ENCODE measurements around the gene LDLRAD3. TPM values are rescaled to one million over a fixed set of nuclear protein-coding genes. Genes with fewer than 3 reads are reported as not detected.
A peak's percentile ranks its signal among the peaks of the same experiment; 100 is the strongest.

The LDLRAD3 gene
- total RNA-seq, 2 donors from 2014 or later: 19.2 to 30.6 TPM

GRCh38 chr11:35978183-35978582 lies 34.3 kb downstream of the LDLRAD3 start:
- no peak overlapping the region for H3K4me3 Mint-ChIP-seq

GRCh38 chr11:35978891-35979290 lies 35.0 kb downstream of the LDLRAD3 start:
- DNase-seq: no peak
- peaks cover 27% of the 10 kb centered on the region for H3K27me3 Mint-ChIP-seq (ENCODE audit: insufficient read depth)

More at GRCh38 chr11:35978183-35978582, 34.3 kb downstream of the LDLRAD3 start:
- peaks cover 39% of the 10 kb centered on the region for H3K36me3 Mint-ChIP-seq (ENCODE audit: low read depth)
- no peak for DNase-seq
- TF ChIP-seq CTCF (conservative IDR thresholded peaks at IDR 0.05): no peak
- H3K4me3 ChIP-seq (ENCODE audit: low read length): no peak overlapping the region
- peaks cover 26% of the 10 kb centered on the region for H3K27me3 Mint-ChIP-seq (ENCODE audit: insufficient read depth)
- H3K9me3 Mint-ChIP-seq: peaks cover 30% of the 10 kb centered on the region
- peaks cover 21% of the 10 kb centered on the region for H3K9me3 ChIP-seq (ENCODE audit: control insufficient read depth, low read length)
- WGBS, 2 experiments (ENCODE audit: insufficient coverage in 1 of 2, insufficient read length in 1 of 2): 34 to 44% methylated on average over 6 of the region's 6 CpGs
- peak overlapping the region; percentile 10 for H3K27ac Mint-ChIP-seq
- peaks cover 4% of the 10 kb centered on the region for H3K36me3 ChIP-seq (ENCODE audit: control insufficient read depth, insufficient read depth, low read length)
- no peak overlapping the region for H3K27ac ChIP-seq (ENCODE audit: low read depth, low read length)
- H3K27me3 ChIP-seq (ENCODE audit: control insufficient read depth, insufficient read depth, low read length, poor library complexity, severe bottlenecking): no peaks in the 10 kb centered on the region
- no peak overlapping the region for H3K9ac ChIP-seq (ENCODE audit: extremely low read depth, low read length, poor library complexity, severe bottlenecking)
- H3K4me1 ChIP-seq (ENCODE audit: control insufficient read depth, insufficient read depth, low read length): no peaks in the 10 kb centered on the region
- peaks cover 26% of the 10 kb centered on the region for H3K4me1 Mint-ChIP-seq

GRCh38 chr11:35980686-35981390 lies 37.0 kb downstream of the LDLRAD3 start:
- Mint-ChIP-seq H3K27ac (no peak overlapping the region), H3K4me3 (no peak overlapping the region)
- no peak overlapping the region for H3K4me3 ChIP-seq (ENCODE audit: low read length)

More at GRCh38 chr11:35978891-35979290, 35.0 kb downstream of the LDLRAD3 start:
- Histone ChIP-seq H3K4me1 (ENCODE audit: control insufficient read depth, insufficient read depth, low read length) (no peaks in the 10 kb centered on the region), H3K4me3 (ENCODE audit: low read length) (no peak overlapping the region), H3K27ac (ENCODE audit: low read depth, low read length) (no peak overlapping the region), H3K36me3 (ENCODE audit: control insufficient read depth, insufficient read depth, low read length) (peaks cover 4% of the 10 kb centered on the region), H3K9me3 (ENCODE audit: control insufficient read depth, low read length) (peaks cover 14% of the 10 kb centered on the region), H3K9ac (ENCODE audit: extremely low read depth, low read length, poor library complexity, severe bottlenecking) (no peak overlapping the region), H3K27me3 (ENCODE audit: control insufficient read depth, insufficient read depth, low read length, poor library complexity, severe bottlenecking) (no peaks in the 10 kb centered on the region)
- TF ChIP-seq CTCF (conservative IDR thresholded peaks at IDR 0.05): no peak
- Mint-ChIP-seq H3K36me3 (ENCODE audit: low read depth) (peaks cover 35% of the 10 kb centered on the region), H3K27ac (peak overlapping the region; percentile 3), H3K4me1 (peaks cover 26% of the 10 kb centered on the region), H3K4me3 (no peak overlapping the region), H3K9me3 (peaks cover 23% of the 10 kb centered on the region)
- WGBS, 2 experiments (ENCODE audit: insufficient coverage in 1 of 2, insufficient read length in 1 of 2): 88 to 92% methylated on average over 4 of the region's 4 CpGs

More at GRCh38 chr11:35980686-35981390, 37.0 kb downstream of the LDLRAD3 start:
- Mint-ChIP-seq H3K36me3 (ENCODE audit: low read depth) (peaks cover 32% of the 10 kb centered on the region), H3K27me3 (ENCODE audit: insufficient read depth) (peaks cover 30% of the 10 kb centered on the region), H3K4me1 (peaks cover 29% of the 10 kb centered on the region), H3K9me3 (peaks cover 19% of the 10 kb centered on the region)
- no peak overlapping the region for H3K27ac ChIP-seq (ENCODE audit: low read depth, low read length)
- no peak for TF ChIP-seq CTCF (conservative IDR thresholded peaks at IDR 0.05)
- no peaks in the 10 kb centered on the region for H3K27me3 ChIP-seq (ENCODE audit: control insufficient read depth, insufficient read depth, low read length, poor library complexity, severe bottlenecking)
- peaks cover 10% of the 10 kb centered on the region for H3K9me3 ChIP-seq (ENCODE audit: control insufficient read depth, low read length)
- peaks cover 4% of the 10 kb centered on the region for H3K36me3 ChIP-seq (ENCODE audit: control insufficient read depth, insufficient read depth, low read length)
- no peaks in the 10 kb centered on the region for H3K4me1 ChIP-seq (ENCODE audit: control insufficient read depth, insufficient read depth, low read length)
- no peak overlapping the region for H3K9ac ChIP-seq (ENCODE audit: extremely low read depth, low read length, poor library complexity, severe bottlenecking)
- DNase-seq: no peak
- WGBS, 2 experiments (ENCODE audit: insufficient coverage in 1 of 2, insufficient read length in 1 of 2): 82 to 85% methylated on average over 6 to 9 of the region's 9 CpGs
